ENCODE results near the gene GAL3ST1.

The GAL3ST1 gene

GRCh38 chr22:30607939-30608338, 33.5 kb upstream of the GAL3ST1 start:
- Histone ChIP-seq H3K36me3 (ENCODE audit: control insufficient read depth, insufficient read depth, low read length) (no peaks in the 10 kb centered on the region), H3K27ac (ENCODE audit: low read depth, low read length, severe bottlenecking) (no peak overlapping the region), H3K9me3 (ENCODE audit: control insufficient read depth, low read length) (no peaks in the 10 kb centered on the region), H3K4me1 (ENCODE audit: control insufficient read depth, insufficient read depth, low read length, poor library complexity, severe bottlenecking) (peaks cover 26% of the 10 kb centered on the region), H3K4me3 (ENCODE audit: extremely low read depth, insufficient read depth, low read length, poor library complexity, severe bottlenecking) (no peak overlapping the region)
- 91 to 94% methylated on average over 5 of the region's 7 CpGs for WGBS, 2 experiments (ENCODE audit: insufficient coverage in 2 of 2)

DNA sequence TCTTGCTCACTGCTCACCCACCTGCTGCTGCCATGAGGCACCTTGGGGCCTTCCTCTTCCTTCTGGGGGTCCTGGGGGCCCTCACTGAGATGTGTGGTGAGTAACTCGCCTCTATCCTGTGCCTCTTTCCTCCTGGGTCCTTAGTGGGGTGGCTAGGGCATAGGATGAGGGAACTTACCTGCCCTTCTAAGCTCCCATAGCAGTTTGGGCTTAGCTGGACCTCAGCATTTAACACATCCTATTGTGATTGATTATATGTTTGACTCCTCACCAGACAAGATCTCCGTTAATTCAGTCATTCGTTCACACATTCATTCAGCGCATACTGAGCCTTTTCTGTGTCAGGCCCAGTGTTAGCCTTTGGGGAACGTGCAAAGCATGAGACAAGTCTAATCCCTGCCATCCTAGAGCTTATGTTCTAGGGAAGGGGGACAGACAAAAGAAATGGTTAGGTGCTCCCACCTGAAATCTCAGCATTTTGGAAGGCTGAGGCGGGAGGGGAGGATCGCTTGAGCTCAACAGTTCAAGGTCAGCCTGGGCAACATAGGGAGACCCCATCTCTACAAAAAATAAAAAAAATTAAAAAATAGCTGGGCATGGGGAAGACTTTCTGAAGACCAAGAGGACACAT, 33.0 kb upstream of the GAL3ST1 start:
- H3K36me3 ChIP-seq (ENCODE audit: control insufficient read depth, insufficient read depth, low read length) = no peaks in the 10 kb centered on the region
- no peaks in the 10 kb centered on the region for H3K9me3 ChIP-seq (ENCODE audit: control insufficient read depth, low read length)
- H3K4me1 ChIP-seq (ENCODE audit: control insufficient read depth, insufficient read depth, low read length, poor library complexity, severe bottlenecking) = peaks cover 26% of the 10 kb centered on the region
- WGBS, 2 experiments (ENCODE audit: insufficient coverage in 2 of 2) = 75 to 89% methylated on average over 1 to 5 of the region's 7 CpGs
- peak overlapping the region; percentile 41 for H3K4me3 ChIP-seq (ENCODE audit: extremely low read depth, insufficient read depth, low read length, poor library complexity, severe bottlenecking)
- peak overlapping the region; percentile 72 for H3K27ac ChIP-seq (ENCODE audit: low read depth, low read length, severe bottlenecking)

GRCh38 chr22:30606455-30607299, 32.2 kb upstream of the GAL3ST1 start, which contains the start of gene TCN2:
Gene TCN2, plus strand, starts transcription at chr22:30607174. Its CDS starts 158 bp downstream, at chr22:30607332.
- Histone ChIP-seq H3K4me1 (ENCODE audit: control insufficient read depth, insufficient read depth, low read length, poor library complexity, severe bottlenecking) (peaks cover 26% of the 10 kb centered on the region), H3K4me3 (ENCODE audit: extremely low read depth, insufficient read depth, low read length, poor library complexity, severe bottlenecking) (peak within 1 kb of the TSS; percentile 41), H3K27ac (ENCODE audit: low read depth, low read length, severe bottlenecking) (peak within 1 kb of the TSS; percentile 72), H3K9me3 (ENCODE audit: control insufficient read depth, low read length) (no peaks in the 10 kb centered on the region), H3K36me3 (ENCODE audit: control insufficient read depth, insufficient read depth, low read length) (no peaks in the 10 kb centered on the region)
- WGBS, 2 experiments (ENCODE audit: insufficient coverage in 2 of 2) = 17% methylated on average over 14 to 17 of the region's 24 CpGs

- Histone ChIP-seq H3K4me3 (ENCODE audit: extremely low read depth, insufficient read depth, low read length, poor library complexity, severe bottlenecking) (no peak overlapping the region), H3K27ac (ENCODE audit: low read depth, low read length, severe bottlenecking) (no peak overlapping the region)
- 74 to 79% methylated on average over 5 to 6 of the region's 9 CpGs for WGBS, 2 experiments (ENCODE audit: insufficient coverage in 2 of 2)
Observed at GRCh38 chr22:30605449-30606110, 31.1 kb upstream of the GAL3ST1 start.

GRCh38 chr22:30604723-30605122, 30.3 kb upstream of the GAL3ST1 start:
- Histone ChIP-seq H3K9me3 (ENCODE audit: control insufficient read depth, low read length) (no peaks in the 10 kb centered on the region), H3K27ac (ENCODE audit: low read depth, low read length, severe bottlenecking) (no peak overlapping the region), H3K4me3 (ENCODE audit: extremely low read depth, insufficient read depth, low read length, poor library complexity, severe bottlenecking) (no peak overlapping the region), H3K4me1 (ENCODE audit: control insufficient read depth, insufficient read depth, low read length, poor library complexity, severe bottlenecking) (peaks cover 22% of the 10 kb centered on the region), H3K36me3 (ENCODE audit: control insufficient read depth, insufficient read depth, low read length) (no peaks in the 10 kb centered on the region)
- 63 to 86% methylated on average over 1 of the region's 2 CpGs for WGBS, 2 experiments (ENCODE audit: insufficient coverage in 2 of 2)

More at GRCh38 chr22:30605449-30606110, 31.1 kb upstream of the GAL3ST1 start:
- H3K4me1 ChIP-seq (ENCODE audit: control insufficient read depth, insufficient read depth, low read length, poor library complexity, severe bottlenecking) = peaks cover 26% of the 10 kb centered on the region
- H3K9me3 ChIP-seq (ENCODE audit: control insufficient read depth, low read length) = no peaks in the 10 kb centered on the region
- H3K36me3 ChIP-seq (ENCODE audit: control insufficient read depth, insufficient read depth, low read length) = no peaks in the 10 kb centered on the region

- Histone ChIP-seq H3K4me3 (ENCODE audit: extremely low read depth, insufficient read depth, low read length, poor library complexity, severe bottlenecking) (no peak overlapping the region), H3K27ac (ENCODE audit: low read depth, low read length, severe bottlenecking) (no peak overlapping the region), H3K9me3 (ENCODE audit: control insufficient read depth, low read length) (no peaks in the 10 kb centered on the region), H3K4me1 (ENCODE audit: control insufficient read depth, insufficient read depth, low read length, poor library complexity, severe bottlenecking) (peaks cover 14% of the 10 kb centered on the region), H3K36me3 (ENCODE audit: control insufficient read depth, insufficient read depth, low read length) (no peaks in the 10 kb centered on the region)
- WGBS, 2 experiments (ENCODE audit: insufficient coverage in 2 of 2) = 98 to 100% methylated on average over 2 to 3 of the region's 3 CpGs
Observed at GRCh38 chr22:30603801-30604200, 29.3 kb upstream of the GAL3ST1 start.

GRCh38 chr22:30602049-30602448, 27.6 kb upstream of the GAL3ST1 start:
- no peaks in the 10 kb centered on the region for H3K9me3 ChIP-seq (ENCODE audit: control insufficient read depth, low read length)
- no peak overlapping the region for H3K27ac ChIP-seq (ENCODE audit: low read depth, low read length, severe bottlenecking)
- H3K4me1 ChIP-seq (ENCODE audit: control insufficient read depth, insufficient read depth, low read length, poor library complexity, severe bottlenecking) = peaks cover 3% of the 10 kb centered on the region
- H3K36me3 ChIP-seq (ENCODE audit: control insufficient read depth, insufficient read depth, low read length) = no peaks in the 10 kb centered on the region
- WGBS, 2 experiments (ENCODE audit: insufficient coverage in 2 of 2) = 20 to 65% methylated on average over 1 to 3 of the region's 3 CpGs
- H3K4me3 ChIP-seq (ENCODE audit: extremely low read depth, insufficient read depth, low read length, poor library complexity, severe bottlenecking) = no peak overlapping the region

DNA sequence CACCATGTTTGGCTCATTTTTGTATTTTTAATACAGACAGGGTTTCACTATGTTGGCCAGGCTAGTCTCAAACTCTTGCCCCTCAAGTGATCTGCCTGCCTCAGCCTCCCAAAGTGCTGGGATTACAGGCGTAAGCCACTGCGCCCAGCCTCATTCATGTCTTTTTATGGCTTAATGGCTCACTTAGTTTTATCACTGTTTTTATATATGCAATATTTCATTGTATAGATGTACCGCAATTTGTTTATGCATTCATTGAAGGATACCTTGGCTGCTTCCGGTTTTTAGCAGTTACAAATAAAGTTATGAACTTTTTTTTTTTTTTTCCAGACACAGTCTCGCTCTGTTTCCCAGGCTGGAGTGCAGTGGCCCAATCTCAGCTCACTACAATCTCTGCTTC, 27.0 kb upstream of the GAL3ST1 start:
- Histone ChIP-seq H3K36me3 (ENCODE audit: control insufficient read depth, insufficient read depth, low read length) (no peaks in the 10 kb centered on the region), H3K9me3 (ENCODE audit: control insufficient read depth, low read length) (no peaks in the 10 kb centered on the region), H3K4me1 (ENCODE audit: control insufficient read depth, insufficient read depth, low read length, poor library complexity, severe bottlenecking) (no peaks in the 10 kb centered on the region), H3K27ac (ENCODE audit: low read depth, low read length, severe bottlenecking) (no peak overlapping the region), H3K4me3 (ENCODE audit: extremely low read depth, insufficient read depth, low read length, poor library complexity, severe bottlenecking) (no peak overlapping the region)
- 87 to 100% methylated on average over 2 to 4 of the region's 5 CpGs for WGBS, 2 experiments (ENCODE audit: insufficient coverage in 2 of 2)

DNA sequence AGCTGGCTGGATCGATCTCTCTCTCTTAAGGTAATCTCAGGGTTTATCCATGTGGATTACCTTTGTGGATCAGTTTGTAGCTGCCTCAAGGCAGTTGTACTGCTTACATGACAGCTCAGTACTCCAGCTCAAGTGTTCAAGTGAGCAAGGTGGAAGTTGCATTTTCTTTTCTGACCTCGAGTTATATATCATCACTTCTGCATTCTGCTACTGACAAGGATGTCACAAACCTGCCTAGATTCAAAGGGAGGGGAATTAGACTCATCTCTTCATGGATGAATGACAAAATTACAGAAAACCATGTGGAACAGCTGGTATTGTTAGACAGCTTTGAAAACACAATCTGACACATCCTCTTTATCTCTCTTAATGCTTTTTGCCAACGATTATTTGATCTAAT, 26.5 kb upstream of the GAL3ST1 start:
- 67 to 100% methylated on average over 1 to 2 of the region's 3 CpGs for WGBS, 2 experiments (ENCODE audit: insufficient coverage in 2 of 2)
- Histone ChIP-seq H3K27ac (ENCODE audit: low read depth, low read length, severe bottlenecking) (no peak overlapping the region), H3K4me3 (ENCODE audit: extremely low read depth, insufficient read depth, low read length, poor library complexity, severe bottlenecking) (no peak overlapping the region), H3K4me1 (ENCODE audit: control insufficient read depth, insufficient read depth, low read length, poor library complexity, severe bottlenecking) (no peaks in the 10 kb centered on the region), H3K9me3 (ENCODE audit: control insufficient read depth, low read length) (no peaks in the 10 kb centered on the region), H3K36me3 (ENCODE audit: control insufficient read depth, insufficient read depth, low read length) (no peaks in the 10 kb centered on the region)

DNA sequence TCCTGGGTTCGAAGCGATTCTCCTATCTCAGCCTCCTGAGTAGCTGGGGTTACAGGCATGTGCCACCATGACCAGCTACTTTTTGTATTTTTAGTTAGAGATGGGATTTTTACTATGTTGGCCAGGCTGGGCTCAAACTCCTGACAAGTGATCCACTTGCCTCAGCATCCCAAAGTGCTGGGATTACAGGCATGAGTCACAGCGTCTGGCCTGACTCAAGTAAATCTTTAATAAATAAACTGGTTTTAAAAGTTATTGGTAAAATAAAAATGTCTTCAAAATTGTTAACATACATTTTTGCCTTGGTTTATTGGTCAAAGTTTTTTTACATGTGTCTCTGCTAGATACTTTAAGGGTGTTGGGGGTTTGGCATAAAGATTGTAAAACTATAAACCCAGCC, 24.5 kb upstream of the GAL3ST1 start:
- H3K9me3 ChIP-seq (ENCODE audit: control insufficient read depth, low read length) = no peaks in the 10 kb centered on the region
- H3K4me1 ChIP-seq (ENCODE audit: control insufficient read depth, insufficient read depth, low read length, poor library complexity, severe bottlenecking) = no peaks in the 10 kb centered on the region
- H3K4me3 ChIP-seq (ENCODE audit: extremely low read depth, insufficient read depth, low read length, poor library complexity, severe bottlenecking) = no peak overlapping the region
- no peak overlapping the region for H3K27ac ChIP-seq (ENCODE audit: low read depth, low read length, severe bottlenecking)
- H3K36me3 ChIP-seq (ENCODE audit: control insufficient read depth, insufficient read depth, low read length) = no peaks in the 10 kb centered on the region
- 85 to 100% methylated on average over 2 of the region's 3 CpGs for WGBS, 2 experiments (ENCODE audit: insufficient coverage in 2 of 2)

All from mesodermal cell (in vitro differentiated cells).